IPS-18c (cell line): Measurements from ENCODE around the gene HSPA1L.

Experiments used
- H3K4me3 ChIP-seq: 2 replicates; pipeline ENCODE4 v1.7.0; 2013; ENCODE audit warnings: low read depth, mild to moderate bottlenecking, low read length, moderate library complexity; ENCODE audit not compliant: insufficient read depth
- H3K9me3 ChIP-seq: one replicate; pipeline ENCODE4 v1.6.1; 2013; ENCODE audit warnings: mild to moderate bottlenecking, low read length, moderate library complexity; ENCODE audit not compliant: control insufficient read depth, insufficient read depth

Gene HSPA1L

GRCh38 chr6:31762878-31763618 lies 52.0 kb downstream of the HSPA1L start:
- Histone ChIP-seq H3K4me3 (no peak overlapping the region), H3K9me3 (no peaks in the 10 kb centered on the region)

GRCh38 chr6:31762356-31762755 lies 52.7 kb downstream of the HSPA1L start, which contains the start of gene SAPCD1:
Gene SAPCD1 (plus strand): TSS chr6:31762656. CDS start chr6:31763055, 399 bp downstream.
- H3K4me3 ChIP-seq: no peak within 1 kb of the TSS
- H3K9me3 ChIP-seq: no peaks in the 10 kb centered on the region

GRCh38 chr6:31761343-31761742 lies 53.7 kb downstream of the HSPA1L start:
- no peaks in the 10 kb centered on the region for H3K9me3 ChIP-seq

GRCh38 chr6:31760790-31761189 lies 54.3 kb downstream of the HSPA1L start:
- no peak overlapping the region for H3K4me3 ChIP-seq

More at GRCh38 chr6:31761343-31761742, 53.7 kb downstream of the HSPA1L start:
- no peak overlapping the region for H3K4me3 ChIP-seq

More at GRCh38 chr6:31760790-31761189, 54.3 kb downstream of the HSPA1L start:
- no peaks in the 10 kb centered on the region for H3K9me3 ChIP-seq
